ENCODE data around the gene LRP1. TPM values are rescaled to one million over a fixed set of nuclear protein-coding genes. Genes with fewer than 3 reads are reported as not detected.

LRP1 gene
- total RNA-seq, 1 donor from 2014 or later, result 24.7 TPM

DNA sequence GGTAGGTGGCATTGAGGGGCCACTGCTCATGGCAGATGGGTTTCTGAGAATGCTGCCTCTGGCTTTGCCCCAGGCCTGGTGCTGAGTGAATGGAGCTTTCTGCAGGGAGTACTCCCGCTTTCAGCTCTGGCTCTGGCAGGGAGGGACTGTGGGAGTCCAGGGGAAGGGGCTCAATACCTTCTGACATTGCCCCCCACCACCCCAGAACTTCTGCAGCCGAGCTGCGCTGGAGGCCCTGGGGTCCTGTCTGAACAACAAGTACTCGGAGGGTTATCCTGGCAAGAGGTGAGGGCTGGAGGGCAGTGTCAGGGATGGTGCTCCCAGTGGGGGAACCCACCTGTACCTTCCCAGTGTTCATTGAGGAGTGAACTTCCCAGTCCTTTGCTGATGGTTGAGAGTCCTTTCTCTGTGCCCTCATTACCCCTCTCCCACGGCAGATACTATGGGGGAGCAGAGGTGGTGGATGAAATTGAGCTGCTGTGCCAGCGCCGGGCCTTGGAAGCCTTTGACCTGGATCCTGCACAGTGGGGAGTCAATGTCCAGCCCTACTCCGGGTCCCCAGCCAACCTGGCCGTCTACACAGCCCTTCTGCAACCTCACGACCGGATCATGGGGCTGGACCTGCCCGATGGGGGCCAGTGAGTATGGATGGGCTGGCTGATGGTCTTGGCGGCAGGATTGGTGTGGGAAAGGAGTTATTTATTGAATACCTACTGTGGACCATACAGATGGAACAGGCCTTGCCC, 103.2 kb downstream of the LRP1 start:
- H3K27ac Mint-ChIP-seq (ENCODE audit: unreplicated experiment), result no peak overlapping the region
- peaks cover 21% of the 10 kb centered on the region for H3K36me3 Mint-ChIP-seq (ENCODE audit: low read depth, unreplicated experiment)
- TF ChIP-seq, protein P1, sequence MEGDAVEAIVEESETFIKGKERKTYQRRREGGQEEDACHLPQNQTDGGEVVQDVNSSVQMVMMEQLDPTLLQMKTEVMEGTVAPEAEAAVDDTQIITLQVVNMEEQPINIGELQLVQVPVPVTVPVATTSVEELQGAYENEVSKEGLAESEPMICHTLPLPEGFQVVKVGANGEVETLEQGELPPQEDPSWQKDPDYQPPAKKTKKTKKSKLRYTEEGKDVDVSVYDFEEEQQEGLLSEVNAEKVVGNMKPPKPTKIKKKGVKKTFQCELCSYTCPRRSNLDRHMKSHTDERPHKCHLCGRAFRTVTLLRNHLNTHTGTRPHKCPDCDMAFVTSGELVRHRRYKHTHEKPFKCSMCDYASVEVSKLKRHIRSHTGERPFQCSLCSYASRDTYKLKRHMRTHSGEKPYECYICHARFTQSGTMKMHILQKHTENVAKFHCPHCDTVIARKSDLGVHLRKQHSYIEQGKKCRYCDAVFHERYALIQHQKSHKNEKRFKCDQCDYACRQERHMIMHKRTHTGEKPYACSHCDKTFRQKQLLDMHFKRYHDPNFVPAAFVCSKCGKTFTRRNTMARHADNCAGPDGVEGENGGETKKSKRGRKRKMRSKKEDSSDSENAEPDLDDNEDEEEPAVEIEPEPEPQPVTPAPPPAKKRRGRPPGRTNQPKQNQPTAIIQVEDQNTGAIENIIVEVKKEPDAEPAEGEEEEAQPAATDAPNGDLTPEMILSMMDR (IDR thresholded peaks at IDR 0.05; ENCODE audit: unreplicated experiment), result no peak
- H3K27me3 Mint-ChIP-seq (ENCODE audit: unreplicated experiment), result peaks cover 20% of the 10 kb centered on the region
- H3K9me3 Mint-ChIP-seq (ENCODE audit: unreplicated experiment), result no peaks in the 10 kb centered on the region
- H3K4me3 Mint-ChIP-seq (ENCODE audit: unreplicated experiment), result peak overlapping the region; percentile 96
- DNase-seq (ENCODE audit: low spot score), result no peak
- peaks cover 27% of the 10 kb centered on the region for H3K4me1 Mint-ChIP-seq (ENCODE audit: unreplicated experiment)

DNA sequence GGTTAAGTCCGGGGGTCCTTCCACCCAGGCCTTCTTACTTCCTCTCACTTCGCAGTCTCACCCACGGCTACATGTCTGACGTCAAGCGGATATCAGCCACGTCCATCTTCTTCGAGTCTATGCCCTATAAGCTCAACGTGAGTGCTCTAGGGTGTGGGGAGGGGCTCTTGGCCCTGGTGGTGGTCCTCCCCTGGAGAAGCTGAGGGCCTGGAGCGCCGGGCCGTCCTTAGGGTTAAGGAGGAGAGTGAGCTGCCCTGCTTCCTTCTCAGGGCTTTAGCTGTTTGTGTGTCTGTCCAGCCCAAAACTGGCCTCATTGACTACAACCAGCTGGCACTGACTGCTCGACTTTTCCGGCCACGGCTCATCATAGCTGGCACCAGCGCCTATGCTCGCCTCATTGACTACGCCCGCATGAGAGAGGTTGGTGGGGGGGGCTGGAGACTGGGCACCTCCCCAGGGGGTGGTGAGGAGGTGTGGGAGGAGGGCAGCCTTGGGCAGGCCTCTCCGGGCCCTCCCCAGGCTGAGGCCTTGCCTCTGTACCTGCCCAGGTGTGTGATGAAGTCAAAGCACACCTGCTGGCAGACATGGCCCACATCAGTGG, 104.0 kb downstream of the LRP1 start:
- peaks cover 21% of the 10 kb centered on the region for H3K36me3 Mint-ChIP-seq (ENCODE audit: low read depth, unreplicated experiment)
- H3K27me3 Mint-ChIP-seq (ENCODE audit: unreplicated experiment), result peaks cover 22% of the 10 kb centered on the region
- H3K4me3 Mint-ChIP-seq (ENCODE audit: unreplicated experiment), result no peak overlapping the region
- no peak for DNase-seq (ENCODE audit: low spot score)
- no peak overlapping the region for H3K27ac Mint-ChIP-seq (ENCODE audit: unreplicated experiment)
- TF ChIP-seq, protein P1 (IDR thresholded peaks at IDR 0.05; ENCODE audit: unreplicated experiment), result no peak
- H3K9me3 Mint-ChIP-seq (ENCODE audit: unreplicated experiment), result no peaks in the 10 kb centered on the region
- H3K4me1 Mint-ChIP-seq (ENCODE audit: unreplicated experiment), result peaks cover 25% of the 10 kb centered on the region

DNA sequence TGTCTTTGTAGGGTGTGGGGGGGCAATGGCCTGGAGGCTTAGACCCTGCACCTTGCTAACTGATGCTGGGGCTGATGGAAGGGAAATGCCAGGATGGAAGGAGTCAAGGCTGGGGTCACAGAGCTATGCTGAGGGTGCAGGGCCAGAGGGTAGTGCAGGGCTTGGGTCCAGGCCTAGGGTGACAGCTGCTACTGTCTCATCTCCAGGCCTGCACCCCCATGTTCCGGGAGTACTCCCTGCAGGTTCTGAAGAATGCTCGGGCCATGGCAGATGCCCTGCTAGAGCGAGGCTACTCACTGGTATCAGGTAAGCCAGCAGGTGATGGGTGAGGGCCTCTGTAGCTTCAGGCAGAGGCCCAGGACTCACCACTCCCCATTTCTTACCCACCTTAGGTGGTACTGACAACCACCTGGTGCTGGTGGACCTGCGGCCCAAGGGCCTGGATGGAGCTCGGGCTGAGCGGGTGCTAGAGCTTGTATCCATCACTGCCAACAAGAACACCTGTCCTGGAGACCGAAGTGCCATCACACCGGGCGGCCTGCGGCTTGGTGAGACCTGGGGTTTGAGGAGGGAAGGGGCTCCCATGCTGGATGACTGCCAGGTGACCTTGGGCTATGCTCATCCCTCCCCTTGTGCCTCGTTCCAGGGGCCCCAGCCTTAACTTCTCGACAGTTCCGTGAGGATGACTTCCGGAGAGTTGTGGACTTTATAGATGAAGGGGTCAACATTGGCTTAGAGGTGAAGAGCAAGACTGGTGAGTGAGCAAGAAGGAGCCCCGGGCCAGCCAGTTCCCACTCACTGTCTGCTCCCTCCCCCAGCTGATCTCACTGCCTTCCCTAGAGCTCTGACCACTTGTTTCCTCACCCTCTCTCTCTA, 105.3 kb downstream of the LRP1 start:
- Mint-ChIP-seq H3K4me3 (ENCODE audit: unreplicated experiment) (peak overlapping the region; percentile 59), H3K36me3 (ENCODE audit: low read depth, unreplicated experiment) (peaks cover 24% of the 10 kb centered on the region), H3K27ac (ENCODE audit: unreplicated experiment) (no peak overlapping the region), H3K9me3 (ENCODE audit: unreplicated experiment) (no peaks in the 10 kb centered on the region), H3K4me1 (ENCODE audit: unreplicated experiment) (peaks cover 27% of the 10 kb centered on the region), H3K27me3 (ENCODE audit: unreplicated experiment) (peaks cover 24% of the 10 kb centered on the region)
- TF ChIP-seq, protein P1 (IDR thresholded peaks at IDR 0.05; ENCODE audit: unreplicated experiment), result no peak
- no peak for DNase-seq (ENCODE audit: low spot score)

DNA sequence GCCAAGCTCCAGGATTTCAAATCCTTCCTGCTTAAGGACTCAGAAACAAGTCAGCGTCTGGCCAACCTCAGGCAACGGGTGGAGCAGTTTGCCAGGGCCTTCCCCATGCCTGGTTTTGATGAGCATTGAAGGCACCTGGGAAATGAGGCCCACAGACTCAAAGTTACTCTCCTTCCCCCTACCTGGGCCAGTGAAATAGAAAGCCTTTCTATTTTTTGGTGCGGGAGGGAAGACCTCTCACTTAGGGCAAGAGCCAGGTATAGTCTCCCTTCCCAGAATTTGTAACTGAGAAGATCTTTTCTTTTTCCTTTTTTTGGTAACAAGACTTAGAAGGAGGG, 105.9 kb downstream of the LRP1 start:
- Mint-ChIP-seq H3K4me3 (ENCODE audit: unreplicated experiment) (peak overlapping the region; percentile 59), H3K9me3 (ENCODE audit: unreplicated experiment) (no peaks in the 10 kb centered on the region), H3K4me1 (ENCODE audit: unreplicated experiment) (peaks cover 26% of the 10 kb centered on the region), H3K27me3 (ENCODE audit: unreplicated experiment) (peaks cover 28% of the 10 kb centered on the region), H3K36me3 (ENCODE audit: low read depth, unreplicated experiment) (peaks cover 28% of the 10 kb centered on the region), H3K27ac (ENCODE audit: unreplicated experiment) (peak overlapping the region; percentile 48)
- TF ChIP-seq, protein P1 (IDR thresholded peaks at IDR 0.05; ENCODE audit: unreplicated experiment), result no peak
- no peak for DNase-seq (ENCODE audit: low spot score)
